Immature natural killer cell (primary cell): ENCODE results near the gene ITPR1. TPM values are rescaled to one million over a fixed set of nuclear protein-coding genes. Genes with fewer than 3 reads are reported as not detected.
A peak's percentile ranks its signal among the peaks of the same experiment; 100 is the strongest.

Experiments used
- DNase-seq, 3 donors: peaks; one replicate each; pipeline ENCODE4 v3.0.0; 2022; ENCODE audit warnings: mixed read lengths in 1 of 3
- H3K27ac Mint-ChIP-seq, 6 donors: one replicate each; pipeline ENCODE4 v1.8.0; 2020; ENCODE audit warnings: mixed read lengths in 6 of 6, mild to moderate bottlenecking in 5 of 6, inconsistent platforms in 4 of 6, moderate library complexity in 3 of 6
- H3K27me3 Mint-ChIP-seq, 3 donors: one replicate each; pipeline ENCODE4 v1.8.0; 2020 to 2021; ENCODE audit warnings: low read depth in 3 of 3, mild to moderate bottlenecking in 3 of 3, mixed read lengths in 3 of 3, moderate library complexity in 3 of 3, inconsistent platforms in 1 of 3
- H3K36me3 Mint-ChIP-seq, 3 donors: one replicate each; pipeline ENCODE4 v1.8.0; 2020; ENCODE audit warnings: mixed read lengths in 3 of 3, inconsistent platforms in 2 of 3, mild to moderate bottlenecking in 2 of 3
- H3K4me1 Mint-ChIP-seq, 2 donors: one replicate each; pipeline ENCODE4 v1.8.0; 2020; ENCODE audit warnings: inconsistent platforms in 2 of 2, mild to moderate bottlenecking in 2 of 2, mixed read lengths in 2 of 2, moderate library complexity in 1 of 2
- H3K4me3 Mint-ChIP-seq, 5 donors: one replicate each; pipeline ENCODE4 v1.8.0; 2020; ENCODE audit warnings: mild to moderate bottlenecking in 5 of 5, mixed read lengths in 5 of 5, inconsistent platforms in 3 of 5, moderate library complexity in 3 of 5
- H3K9me3 Mint-ChIP-seq, 6 donors: one replicate each; pipeline ENCODE4 v1.8.0; 2020; ENCODE audit warnings: mild to moderate bottlenecking in 6 of 6, mixed read lengths in 6 of 6, inconsistent platforms in 4 of 6, moderate library complexity in 3 of 6
- polyA plus RNA-seq, 3 donors: library from polyadenylated mRNA; unstranded; fragments of 300-500 nt; fragmentation: Illumina TruSeq; gene quantifications; one replicate each; pipeline ENCODE4 v1.2.3, GENCODE V29; 2021

Gene ITPR1
- polyA plus RNA-seq, 3 donors from 2014 or later, result 3.0 to 14.7 (median 7.6) TPM

DNA sequence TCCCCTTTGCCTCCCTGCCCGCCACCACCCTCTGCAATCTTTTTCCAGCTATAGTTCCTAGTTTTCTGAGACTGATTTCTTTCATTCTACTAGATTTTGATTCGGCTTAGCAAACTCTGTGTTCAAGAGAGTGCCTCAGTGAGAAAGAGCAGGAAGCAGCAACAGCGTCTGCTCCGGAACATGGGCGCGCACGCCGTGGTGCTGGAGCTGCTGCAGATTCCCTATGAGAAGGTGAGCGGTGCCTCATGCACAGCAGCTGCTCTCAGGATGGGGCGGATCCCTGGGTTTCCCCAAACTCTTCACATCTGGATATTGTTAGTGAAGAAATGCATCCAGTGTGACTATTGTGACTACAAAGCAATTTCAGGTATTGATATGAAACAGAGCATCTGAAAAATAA is 191.8 kb downstream of the ITPR1 start:
- Mint-ChIP-seq H3K27me3 (peaks cover 0 to 5% (median 0%) of the 10 kb centered on the region in 3 donors), H3K27ac (peak overlapping the region in 1 of 6 donors; percentile 73), H3K4me1 (peaks cover 19 to 32% of the 10 kb centered on the region in 2 donors), H3K9me3 (peaks cover 0 to 3% (median 0%) of the 10 kb centered on the region in 6 donors), H3K36me3 (peaks cover 57 to 66% (median 63%) of the 10 kb centered on the region in 3 donors), H3K4me3 (no peak overlapping the region)
- DNase-seq, result no peak

- Mint-ChIP-seq H3K9me3 (peaks cover 0 to 3% (median 0%) of the 10 kb centered on the region in 6 donors), H3K27ac (no peak overlapping the region), H3K36me3 (peaks cover 56 to 72% (median 64%) of the 10 kb centered on the region in 3 donors)
Measured at GRCh38 chr3:4685673-4686345, 192.7 kb downstream of the ITPR1 start.

DNA sequence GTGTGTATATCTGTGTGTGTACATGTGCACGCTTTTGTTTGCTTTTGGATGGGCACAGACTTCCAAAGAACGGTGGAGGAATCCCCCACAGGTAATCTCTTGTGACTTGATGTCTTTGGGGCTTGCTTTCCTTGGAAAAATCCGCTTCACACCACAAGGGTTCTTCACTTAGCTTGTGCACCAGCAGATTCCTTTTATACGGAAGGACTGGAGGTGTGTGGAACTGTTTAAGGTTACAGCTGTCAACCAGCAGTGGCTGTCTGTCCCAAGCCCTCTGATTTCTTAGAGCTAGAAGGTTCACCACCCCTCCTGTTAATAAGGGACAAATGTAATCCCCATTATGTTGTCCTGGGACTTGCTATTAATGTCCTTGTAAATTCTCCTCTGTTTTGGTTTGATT is 193.5 kb downstream of the ITPR1 start:
- peaks cover 0 to 3% (median 0%) of the 10 kb centered on the region in 6 donors for H3K9me3 Mint-ChIP-seq
- H3K36me3 Mint-ChIP-seq, result peaks cover 57 to 72% (median 65%) of the 10 kb centered on the region in 3 donors
- DNase-seq, result no peak
- H3K27me3 Mint-ChIP-seq, result peaks cover 0 to 5% (median 0%) of the 10 kb centered on the region in 3 donors
- peaks cover 19 to 32% of the 10 kb centered on the region in 2 donors for H3K4me1 Mint-ChIP-seq
- no peak overlapping the region for H3K27ac Mint-ChIP-seq
- no peak overlapping the region for H3K4me3 Mint-ChIP-seq

More at GRCh38 chr3:4685673-4686345, 192.7 kb downstream of the ITPR1 start:
- Mint-ChIP-seq H3K27me3 (peaks cover 0 to 5% (median 0%) of the 10 kb centered on the region in 3 donors), H3K4me3 (no peak overlapping the region), H3K4me1 (peaks cover 19 to 32% of the 10 kb centered on the region in 2 donors)
- no peak for DNase-seq

GRCh38 chr3:4687167-4687566 is 194.0 kb downstream of the ITPR1 start:
- H3K27ac Mint-ChIP-seq, result no peak overlapping the region
- H3K4me1 Mint-ChIP-seq, result peaks cover 19 to 32% of the 10 kb centered on the region in 2 donors
- peaks cover 55 to 72% (median 66%) of the 10 kb centered on the region in 3 donors for H3K36me3 Mint-ChIP-seq
- H3K4me3 Mint-ChIP-seq, result no peak overlapping the region
- H3K9me3 Mint-ChIP-seq, result peaks cover 0 to 3% (median 0%) of the 10 kb centered on the region in 6 donors
- no peak for DNase-seq
- H3K27me3 Mint-ChIP-seq, result peaks cover 0 to 5% (median 0%) of the 10 kb centered on the region in 3 donors

DNA sequence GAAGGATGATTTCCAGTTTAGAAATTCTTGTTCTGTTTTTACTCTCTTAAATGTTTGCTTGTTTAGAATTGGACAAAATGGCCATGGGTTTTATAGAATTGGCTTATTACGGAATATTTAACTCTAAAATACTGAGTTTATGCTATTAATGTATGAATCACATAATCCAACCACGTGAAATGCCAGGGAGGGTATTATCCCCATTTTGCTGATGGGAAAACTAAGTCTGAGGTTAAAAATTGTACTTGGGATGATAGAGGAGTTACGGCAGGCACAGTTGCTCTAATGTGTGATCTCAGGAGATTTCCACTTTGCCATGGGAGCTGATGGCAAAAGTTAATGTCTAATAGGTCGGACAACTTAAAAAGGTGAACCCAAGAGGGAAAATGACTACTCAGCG is 194.4 kb downstream of the ITPR1 start:
- no peak overlapping the region for H3K27ac Mint-ChIP-seq
- H3K9me3 Mint-ChIP-seq, result peaks cover 0 to 3% (median 0%) of the 10 kb centered on the region in 6 donors
- H3K4me3 Mint-ChIP-seq, result no peak overlapping the region
- H3K4me1 Mint-ChIP-seq, result peaks cover 19 to 28% of the 10 kb centered on the region in 2 donors
- peaks cover 57 to 71% (median 62%) of the 10 kb centered on the region in 3 donors for H3K36me3 Mint-ChIP-seq
- DNase-seq, result no peak
- H3K27me3 Mint-ChIP-seq, result peaks cover 0 to 5% (median 0%) of the 10 kb centered on the region in 3 donors

GRCh38 chr3:4688411-4688810 is 195.3 kb downstream of the ITPR1 start:
- peaks cover 0 to 3% (median 0%) of the 10 kb centered on the region in 6 donors for H3K9me3 Mint-ChIP-seq
- H3K27ac Mint-ChIP-seq, result no peak overlapping the region
- no peak overlapping the region for H3K4me3 Mint-ChIP-seq
- H3K27me3 Mint-ChIP-seq, result peaks cover 0 to 5% (median 0%) of the 10 kb centered on the region in 3 donors
- peaks cover 13 to 20% of the 10 kb centered on the region in 2 donors for H3K4me1 Mint-ChIP-seq
- peaks cover 58 to 75% (median 60%) of the 10 kb centered on the region in 3 donors for H3K36me3 Mint-ChIP-seq
- no peak for DNase-seq

DNA sequence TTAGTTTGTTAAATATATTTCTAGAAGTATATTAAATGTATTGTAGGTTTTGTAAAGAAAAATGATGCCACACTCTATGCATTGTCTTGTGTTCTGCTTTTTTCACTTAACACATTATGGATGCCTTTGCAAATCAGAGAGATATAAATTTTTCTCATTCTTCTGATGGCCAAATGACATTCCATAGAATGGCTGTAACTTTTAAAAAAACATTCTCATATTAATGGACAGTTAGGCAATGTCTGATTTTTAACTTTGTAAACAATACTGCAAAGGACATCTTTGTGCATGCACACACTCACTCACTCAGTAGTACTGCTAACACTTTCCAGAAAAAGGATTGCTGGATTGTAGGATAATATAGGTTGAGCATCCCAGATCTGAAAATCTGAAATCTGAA is 195.9 kb downstream of the ITPR1 start:
- peaks cover 0 to 5% (median 0%) of the 10 kb centered on the region in 3 donors for H3K27me3 Mint-ChIP-seq
- H3K9me3 Mint-ChIP-seq, result peaks cover 0 to 3% (median 0%) of the 10 kb centered on the region in 6 donors
- H3K36me3 Mint-ChIP-seq, result peaks cover 54 to 76% (median 63%) of the 10 kb centered on the region in 3 donors
- no peak overlapping the region for H3K4me3 Mint-ChIP-seq
- no peak for DNase-seq
- peaks cover 7 to 14% of the 10 kb centered on the region in 2 donors for H3K4me1 Mint-ChIP-seq
- no peak overlapping the region for H3K27ac Mint-ChIP-seq

- Mint-ChIP-seq H3K27ac (no peak overlapping the region), H3K9me3 (peaks cover 0 to 3% (median 0%) of the 10 kb centered on the region in 6 donors), H3K4me3 (no peak overlapping the region), H3K27me3 (peaks cover 0 to 3% (median 0%) of the 10 kb centered on the region in 3 donors), H3K4me1 (peaks cover 1 to 6% of the 10 kb centered on the region in 2 donors), H3K36me3 (peaks cover 54 to 82% (median 65%) of the 10 kb centered on the region in 3 donors)
- no peak for DNase-seq
Measured at GRCh38 chr3:4690277-4690676, 197.1 kb downstream of the ITPR1 start.

GRCh38 chr3:4693620-4694019 is 200.5 kb downstream of the ITPR1 start:
- Mint-ChIP-seq H3K9me3 (peaks cover 0 to 3% (median 0%) of the 10 kb centered on the region in 6 donors), H3K4me3 (no peak overlapping the region), H3K4me1 (peaks cover 0 to 10% of the 10 kb centered on the region in 2 donors), H3K27ac (no peak overlapping the region), H3K27me3 (peaks cover 0 to 1% (median 0%) of the 10 kb centered on the region in 3 donors), H3K36me3 (peaks cover 44 to 72% (median 47%) of the 10 kb centered on the region in 3 donors)
- no peak for DNase-seq

DNA sequence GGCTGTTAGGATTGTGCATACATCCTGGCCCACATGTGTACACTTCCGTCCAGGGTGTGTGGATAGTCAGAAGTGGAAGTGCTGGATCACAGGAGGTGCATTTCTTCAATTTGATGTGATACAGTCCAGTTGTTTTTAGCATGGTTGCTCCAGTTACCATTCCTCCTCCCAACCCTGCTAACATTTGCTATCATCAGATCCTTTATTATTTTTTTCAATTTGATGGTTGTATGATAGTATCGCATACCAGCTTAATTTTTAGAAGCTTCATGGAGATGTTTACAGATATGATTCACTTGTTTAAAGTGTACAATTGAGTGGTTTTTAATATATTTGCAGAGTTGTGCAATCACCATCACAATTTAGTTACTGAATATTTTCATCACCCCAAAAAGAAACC is 202.7 kb downstream of the ITPR1 start:
- Mint-ChIP-seq H3K27ac (no peak overlapping the region), H3K4me1 (peaks cover 0 to 10% of the 10 kb centered on the region in 2 donors), H3K9me3 (no peaks in the 10 kb centered on the region), H3K4me3 (no peak overlapping the region), H3K36me3 (peaks cover 44 to 74% (median 44%) of the 10 kb centered on the region in 3 donors), H3K27me3 (no peaks in the 10 kb centered on the region)
- DNase-seq, result no peak

GRCh38 chr3:4696266-4696665 is 203.1 kb downstream of the ITPR1 start:
- Mint-ChIP-seq H3K27me3 (no peaks in the 10 kb centered on the region), H3K9me3 (no peaks in the 10 kb centered on the region), H3K27ac (no peak overlapping the region), H3K4me1 (peaks cover 0 to 10% of the 10 kb centered on the region in 2 donors), H3K36me3 (peaks cover 40 to 70% (median 41%) of the 10 kb centered on the region in 3 donors), H3K4me3 (no peak overlapping the region)
- no peak for DNase-seq

DNA sequence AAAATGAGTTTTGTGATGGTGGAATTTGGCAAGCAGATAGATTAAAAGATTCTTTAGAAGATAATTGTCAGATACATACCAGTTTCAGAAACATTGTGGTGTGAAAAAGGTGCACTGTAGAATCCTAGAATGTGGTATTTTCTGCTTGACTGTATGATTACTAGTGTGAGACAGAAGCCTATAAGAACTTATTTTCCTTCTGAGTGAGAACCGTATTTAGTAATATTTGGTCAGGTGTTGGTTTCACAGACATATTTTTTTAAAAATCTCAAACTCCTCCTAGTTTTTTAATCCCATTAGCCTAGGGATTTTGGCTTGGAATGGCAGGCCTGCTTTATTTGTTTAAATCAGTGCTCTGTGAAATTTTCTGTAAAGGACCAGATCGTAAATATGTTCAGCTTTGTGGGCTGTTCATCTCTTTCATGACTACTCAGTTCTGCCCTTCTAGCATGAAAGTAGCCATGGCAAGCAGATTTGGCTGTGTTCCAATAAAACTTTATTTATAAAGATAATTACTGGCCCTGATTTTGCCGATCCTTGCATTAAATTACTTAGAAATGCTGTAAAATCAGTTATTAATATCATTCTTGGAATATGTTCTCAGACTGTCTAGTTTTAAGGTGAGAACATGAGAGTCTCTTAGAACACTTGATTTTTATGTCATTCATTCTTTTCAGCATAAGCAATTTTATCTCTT is 205.1 kb downstream of the ITPR1 start:
- H3K9me3 Mint-ChIP-seq, result no peaks in the 10 kb centered on the region
- H3K4me3 Mint-ChIP-seq, result no peak overlapping the region
- peaks cover 0 to 10% of the 10 kb centered on the region in 2 donors for H3K4me1 Mint-ChIP-seq
- H3K27ac Mint-ChIP-seq, result no peak overlapping the region
- DNase-seq, result no peak
- peaks cover 0 to 2% (median 0%) of the 10 kb centered on the region in 3 donors for H3K27me3 Mint-ChIP-seq
- H3K36me3 Mint-ChIP-seq, result peaks cover 43 to 75% (median 48%) of the 10 kb centered on the region in 3 donors

- H3K27ac Mint-ChIP-seq, result peak overlapping the region in 1 of 6 donors; percentile 44
Measured at GRCh38 chr3:4703054-4703480, 209.9 kb downstream of the ITPR1 start.

GRCh38 chr3:4704552-4704951 is 211.4 kb downstream of the ITPR1 start:
- Mint-ChIP-seq H3K4me1 (peaks cover 5 to 20% of the 10 kb centered on the region in 2 donors), H3K4me3 (no peak overlapping the region), H3K27ac (peak overlapping the region in 1 of 6 donors; percentile 25), H3K9me3 (no peaks in the 10 kb centered on the region), H3K36me3 (peaks cover 45 to 63% (median 61%) of the 10 kb centered on the region in 3 donors), H3K27me3 (peaks cover 0 to 4% (median 0%) of the 10 kb centered on the region in 3 donors)
- DNase-seq, result no peak

More at GRCh38 chr3:4703054-4703480, 209.9 kb downstream of the ITPR1 start:
- Mint-ChIP-seq H3K9me3 (no peaks in the 10 kb centered on the region), H3K27me3 (peaks cover 0 to 4% (median 0%) of the 10 kb centered on the region in 3 donors), H3K4me1 (peaks cover 5 to 18% of the 10 kb centered on the region in 2 donors), H3K4me3 (no peak overlapping the region), H3K36me3 (peaks cover 45 to 72% (median 55%) of the 10 kb centered on the region in 3 donors)
- DNase-seq, result no peak
